Peyer's patch (tissue), 4 donors: ENCODE data around the gene LRCOL1.

ENCODE experiments used
- POLR2A ChIP-seq, 2 donors: fragments of 450-650 bp; IDR thresholded peaks; one replicate each; pipeline ENCODE4 v1.5.1; 2017; ENCODE audit warnings: antibody characterized with exemption in 2 of 2, mild to moderate bottlenecking in 2 of 2, moderate library complexity in 2 of 2
- TF ChIP-seq, protein P1 (sequence below), 6 experiments: fragments of 450-650 bp in 4 of 6; fragments of 200-600 bp in 2 of 6; sonication (generic) in 1 of 6; IDR thresholded peaks; one replicate each; pipeline ENCODE4 v1.5.1; 2017 to 2019; ENCODE audit warnings: antibody characterized with exemption in 6 of 6, mild to moderate bottlenecking in 3 of 6, moderate library complexity in 1 of 6

GRCh38 chr12:132623072-132623869 is 12.9 kb upstream of the LRCOL1 start:
- TF ChIP-seq, protein P1, sequence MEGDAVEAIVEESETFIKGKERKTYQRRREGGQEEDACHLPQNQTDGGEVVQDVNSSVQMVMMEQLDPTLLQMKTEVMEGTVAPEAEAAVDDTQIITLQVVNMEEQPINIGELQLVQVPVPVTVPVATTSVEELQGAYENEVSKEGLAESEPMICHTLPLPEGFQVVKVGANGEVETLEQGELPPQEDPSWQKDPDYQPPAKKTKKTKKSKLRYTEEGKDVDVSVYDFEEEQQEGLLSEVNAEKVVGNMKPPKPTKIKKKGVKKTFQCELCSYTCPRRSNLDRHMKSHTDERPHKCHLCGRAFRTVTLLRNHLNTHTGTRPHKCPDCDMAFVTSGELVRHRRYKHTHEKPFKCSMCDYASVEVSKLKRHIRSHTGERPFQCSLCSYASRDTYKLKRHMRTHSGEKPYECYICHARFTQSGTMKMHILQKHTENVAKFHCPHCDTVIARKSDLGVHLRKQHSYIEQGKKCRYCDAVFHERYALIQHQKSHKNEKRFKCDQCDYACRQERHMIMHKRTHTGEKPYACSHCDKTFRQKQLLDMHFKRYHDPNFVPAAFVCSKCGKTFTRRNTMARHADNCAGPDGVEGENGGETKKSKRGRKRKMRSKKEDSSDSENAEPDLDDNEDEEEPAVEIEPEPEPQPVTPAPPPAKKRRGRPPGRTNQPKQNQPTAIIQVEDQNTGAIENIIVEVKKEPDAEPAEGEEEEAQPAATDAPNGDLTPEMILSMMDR (IDR thresholded peaks at IDR 0.05), result no peak
- no peak for TF ChIP-seq POLR2A (IDR thresholded peaks at IDR 0.05)
